H1 (cell line): ENCODE measurements around the gene VASP. TPM values are rescaled to one million over a fixed set of nuclear protein-coding genes. Genes with fewer than 3 reads are reported as not detected.

Experiments
- CTCF ChIP-seq, 3 experiments: IDR thresholded peaks; 1 replicate in 2 of 3; 2 replicates in 1 of 3; pipeline versions ENCODE4 v1.5.1 to v1.6.1; 2011; ENCODE audit warnings: low read length in 3 of 3, mild to moderate bottlenecking in 3 of 3, inconsistent platforms in 2 of 3, low read depth in 1 of 3, moderate library complexity in 1 of 3; ENCODE audit not compliant: insufficient read depth in 1 of 3; ENCODE audit errors: control extremely low read depth in 1 of 3
- polyA plus RNA-seq, 7 experiments: library from polyadenylated mRNA; depleted of rRNA in 3 of 7; stranded (reverse) in 5 of 7; unstranded in 2 of 7; fragments of >200 nt in 5 of 7; fragments of 200-250 nt in 2 of 7; gene quantifications; 1 replicate in 5 of 7; 2 replicates in 1 of 7; 4 replicates in 1 of 7; pipeline versions ENCODE4 v1.2.1 to v1.2.3, GENCODE V29; 2011 to 2013; ENCODE audit warnings: missing spikeins in 2 of 7, mixed read lengths in 2 of 7
- total RNA-seq: library from RNA; stranded (reverse); fragmentation: NEBNext Ultra II Directional; extraction: Animal tissue kit (Norgen Biotek cat#: 25700); gene quantifications from 2 replicates; pipeline ENCODE4 v1.2.1, GENCODE V29; 2021

Gene VASP
- total and polyA plus RNA-seq, 2 of the 8 experiments (the other 6 are each of a cell fraction or from before 2014, with no cell fraction given), result 89.7 to 135 TPM

- no peak for TF ChIP-seq CTCF (IDR thresholded peaks at IDR 0.05; ENCODE audit: control extremely low read depth in 1 of 3, insufficient read depth in 1 of 3, low read depth in 1 of 3, low read length in 3 of 3)
These were observed 24.2 kb upstream of the VASP start (continued) for GRCh38 chr19:45483033-45483432.
